Thyroid gland (tissue), 4 donors: ENCODE results near the gene LTF. TPM values are rescaled to one million over a fixed set of nuclear protein-coding genes. Genes with fewer than 3 reads are reported as not detected.
A peak's percentile ranks its signal among the peaks of the same experiment; 100 is the strongest.

Experiments
- DNase-seq, 2 donors: peaks; one replicate each; pipeline ENCODE4 v3.0.0-alpha.2; 2019
- H3K27ac ChIP-seq, 3 donors: fragments of 200-600 bp; sonication (generic); 1 replicate in 2 of 3; 2 replicates in 1 of 3; pipeline ENCODE4 v1.5.1; 2016 to 2019; ENCODE audit warnings: mild to moderate bottlenecking in 1 of 3, moderate library complexity in 1 of 3
- H3K27me3 ChIP-seq: fragments of 200-600 bp; sonication (generic); one replicate; pipeline ENCODE4 v1.5.1; 2019
- H3K36me3 ChIP-seq, 2 donors: fragments of 200-600 bp; sonication (generic); one replicate each; pipeline ENCODE4 v1.5.1; 2016 to 2019
- H3K4me1 ChIP-seq, 2 donors: fragments of 200-600 bp; sonication (generic); one replicate each; pipeline ENCODE4 v1.5.1; 2017 to 2019
- H3K4me3 ChIP-seq, 3 donors: fragments of 200-600 bp; sonication (generic); replicated peaks in 1 of 3; 1 replicate in 2 of 3; 2 replicates in 1 of 3; pipeline ENCODE4 v1.5.1; 2016; ENCODE audit warnings: mild to moderate bottlenecking in 1 of 3
- H3K9me3 ChIP-seq: fragments of 200-600 bp; sonication (generic); one replicate; pipeline ENCODE4 v1.5.1; 2017
- CTCF ChIP-seq, 6 experiments: fragments of 200-600 bp in 3 of 6; fragments of 450-650 bp in 3 of 6; sonication (generic) in 3 of 6; IDR thresholded peaks; one replicate each; pipeline ENCODE4 v1.5.1; 2016 to 2019; ENCODE audit warnings: antibody characterized with exemption in 6 of 6, mild to moderate bottlenecking in 2 of 6, inconsistent platforms in 1 of 6, moderate library complexity in 1 of 6
- POLR2A ChIP-seq, 2 donors: fragments of 450-650 bp; IDR thresholded peaks; one replicate each; pipeline ENCODE4 v1.6.1; 2017; ENCODE audit warnings: antibody characterized with exemption in 2 of 2, mild to moderate bottlenecking in 2 of 2, moderate library complexity in 1 of 2
- WGBS, 2 donors: methylation state at CpG; one replicate each; pipeline ENCODE4 v1.1.5; 2017; 5-methylcytosine and 5-hydroxymethylcytosine counted together
- intact Hi-C: fragments of 100-400 bp; cut with DNase I; formaldehyde crosslinking; loops from one replicate; pipeline ENCODE4 v1.15.1; 2023
- total RNA-seq, 4 donors: library from RNA; depleted of rRNA; stranded (reverse); fragments of >200 nt; gene quantifications; one replicate each; pipeline ENCODE4 v1.2.3, GENCODE V29; 2016

Gene LTF
- total RNA-seq, 4 donors from 2014 or later = 6.3 to 48.6 (median 32.5) TPM

GRCh38 chr3:46400000-46400734 is 64.5 kb downstream of the LTF start:
- Histone ChIP-seq H3K27me3 (no peaks in the 10 kb centered on the region), H3K4me3 (no peak overlapping the region), H3K36me3 (no peaks in the 10 kb centered on the region), H3K9me3 (no peaks in the 10 kb centered on the region), H3K27ac (no peak overlapping the region), H3K4me1 (peaks cover 19 to 28% of the 10 kb centered on the region in 2 donors)
- WGBS, 2 donors = 80 to 85% methylated on average over 8 of the region's 8 CpGs
- intact Hi-C loops = no loop called here
- DNase-seq = no peak
- no peak for TF ChIP-seq CTCF (IDR thresholded peaks at IDR 0.05)
- no peak for TF ChIP-seq POLR2A (IDR thresholded peaks at IDR 0.05)

GRCh38 chr3:46399557-46399956 is 65.1 kb downstream of the LTF start:
- intact Hi-C loops = no loop called here
- WGBS, 2 donors = 66 to 86% methylated on average over 2 of the region's 2 CpGs
- no peaks in the 10 kb centered on the region for H3K27me3 ChIP-seq
- no peak overlapping the region for H3K27ac ChIP-seq
- H3K4me3 ChIP-seq = no peak overlapping the region
- no peaks in the 10 kb centered on the region for H3K36me3 ChIP-seq
- peaks cover 13 to 22% of the 10 kb centered on the region in 2 donors for H3K4me1 ChIP-seq
- no peaks in the 10 kb centered on the region for H3K9me3 ChIP-seq
- TF ChIP-seq POLR2A (IDR thresholded peaks at IDR 0.05) = no peak
- no peak for TF ChIP-seq CTCF (IDR thresholded peaks at IDR 0.05)
- no peak for DNase-seq

- no peak overlapping the region for H3K4me3 ChIP-seq
- no peak for DNase-seq
- intact Hi-C loops = no loop called here
- TF ChIP-seq CTCF (IDR thresholded peaks at IDR 0.05) (no peak), POLR2A (IDR thresholded peaks at IDR 0.05) (no peak)
- H3K4me1 ChIP-seq = peaks cover 13 to 25% of the 10 kb centered on the region in 2 donors
- 62 to 71% methylated on average over 2 of the region's 2 CpGs for WGBS, 2 donors
- H3K9me3 ChIP-seq = no peaks in the 10 kb centered on the region
- H3K27me3 ChIP-seq = no peaks in the 10 kb centered on the region
- H3K27ac ChIP-seq = no peak overlapping the region
- H3K36me3 ChIP-seq = no peaks in the 10 kb centered on the region
Observed at GRCh38 chr3:46399098-46399497, 65.6 kb downstream of the LTF start.

- TF ChIP-seq CTCF (IDR thresholded peaks at IDR 0.05) (no peak), POLR2A (IDR thresholded peaks at IDR 0.05) (no peak)
- no peaks in the 10 kb centered on the region for H3K36me3 ChIP-seq
- intact Hi-C loops = no loop called here
- no peak overlapping the region for H3K4me3 ChIP-seq
- no peaks in the 10 kb centered on the region for H3K27me3 ChIP-seq
- H3K27ac ChIP-seq = no peak overlapping the region
- DNase-seq = no peak
- no peaks in the 10 kb centered on the region for H3K9me3 ChIP-seq
- WGBS, 2 donors = 90 to 94% methylated on average over 6 of the region's 6 CpGs
- H3K4me1 ChIP-seq = peaks cover 17 to 31% of the 10 kb centered on the region in 2 donors
Observed at GRCh38 chr3:46398186-46398955, 66.3 kb downstream of the LTF start.

GRCh38 chr3:46397111-46397510 is 67.6 kb downstream of the LTF start:
- no peak for TF ChIP-seq POLR2A (IDR thresholded peaks at IDR 0.05)
- no peak for TF ChIP-seq CTCF (IDR thresholded peaks at IDR 0.05)
- WGBS, 2 donors = 49 to 72% methylated on average over 5 to 7 of the region's 7 CpGs
- peaks cover 17 to 31% of the 10 kb centered on the region in 2 donors for H3K4me1 ChIP-seq
- peak; percentile 82 to 84 for DNase-seq
- H3K27me3 ChIP-seq = no peaks in the 10 kb centered on the region
- no peaks in the 10 kb centered on the region for H3K36me3 ChIP-seq
- no peak overlapping the region for H3K4me3 ChIP-seq
- intact Hi-C loops = no loop called here
- no peaks in the 10 kb centered on the region for H3K9me3 ChIP-seq
- peak overlapping the region; percentile 53 to 84 (median 71) for H3K27ac ChIP-seq
